Measurements from ENCODE around the gene PHACTR1. TPM values are rescaled to one million over a fixed set of nuclear protein-coding genes. Genes with fewer than 3 reads are reported as not detected.

The PHACTR1 gene
- total and polyA plus RNA-seq, 2 experiments from 2014 or later: 0.65 to 3.2 TPM

GRCh38 chr6:12804952-12805645 lies 88.5 kb downstream of the PHACTR1 start:
- peak; percentile 75 for DNase-seq
- Histone ChIP-seq H3K9me2 (ENCODE audit: insufficient read depth) (no peaks in the 10 kb centered on the region), H3K36me3 (ENCODE audit: low read depth) (no peaks in the 10 kb centered on the region), H2AFZ (0 out of 2 replicates have a peak overlapping the region, but pooled peaks have one; percentile 1), H3K27ac (0 out of 2 replicates have a peak overlapping the region, but pooled peaks have one; percentile 1), H3K4me3 (no peak overlapping the region), H3K79me2 (ENCODE audit: insufficient read depth) (no peaks in the 10 kb centered on the region), H3K9me3 (ENCODE audit: low read depth) (no peaks in the 10 kb centered on the region), H4K20me1 (ENCODE audit: insufficient read depth) (no peaks in the 10 kb centered on the region), H3K4me1 (ENCODE audit: insufficient read depth) (peaks cover 38% of the 10 kb centered on the region), H3F3A (ENCODE audit: insufficient read depth) (no peaks in the 10 kb centered on the region; the same call in 1 of the 2 replicates), H3K27me3 (replicated peaks; ENCODE audit: insufficient read depth) (no peaks in the 10 kb centered on the region), H3K4me2 (ENCODE audit: unreplicated experiment) (peak overlapping the region; percentile 24), H3K9ac (no peak overlapping the region)
- no peak for TF ChIP-seq EZH2phosphoT487 (IDR thresholded peaks at IDR 0.05; ENCODE audit: insufficient read depth, low read depth)
- no peak for TF ChIP-seq EZH2 (IDR thresholded peaks at IDR 0.05; ENCODE audit: insufficient read depth, poor library complexity, severe bottlenecking)
- in situ Hi-C loops (cut with MboI): no loop called here
- WGBS, 2 experiments (ENCODE audit: low coverage in 1 of 2, low lambda C conversion rate in 2 of 2, missing lambda C conversion rate in 2 of 2): 19 to 20% methylated on average over 7 of the region's 7 CpGs

DNA sequence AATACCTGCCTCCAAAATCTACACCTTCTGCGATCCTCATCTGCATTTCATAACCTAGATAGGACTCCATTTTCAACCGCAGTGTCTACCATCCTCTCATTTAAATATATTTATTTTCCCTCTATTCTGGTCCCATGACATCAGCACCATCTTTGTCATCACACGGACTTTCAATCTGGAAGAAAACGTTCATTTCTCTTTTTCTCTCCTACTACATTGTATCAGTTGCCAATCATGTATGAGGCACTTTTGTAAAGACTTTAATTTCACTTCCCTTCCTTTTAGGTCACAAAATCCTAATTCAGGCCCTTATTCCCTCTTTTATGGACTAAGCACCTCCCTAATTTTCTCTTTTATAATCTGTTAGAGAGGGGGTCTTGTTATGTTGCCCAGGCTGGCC lies 89.6 kb downstream of the PHACTR1 start:
- in situ Hi-C loops (cut with MboI): no loop called here
- Histone ChIP-seq H3K27ac (no peak overlapping the region), H3K79me2 (ENCODE audit: insufficient read depth) (no peaks in the 10 kb centered on the region), H3K27me3 (replicated peaks; ENCODE audit: insufficient read depth) (no peaks in the 10 kb centered on the region), H3K9me3 (ENCODE audit: low read depth) (no peaks in the 10 kb centered on the region), H3K4me2 (ENCODE audit: unreplicated experiment) (no peak overlapping the region), H2AFZ (no peak overlapping the region), H3K9ac (no peak overlapping the region), H3K9me2 (ENCODE audit: insufficient read depth) (no peaks in the 10 kb centered on the region), H4K20me1 (ENCODE audit: insufficient read depth) (no peaks in the 10 kb centered on the region), H3K4me1 (ENCODE audit: insufficient read depth) (peaks cover 34% of the 10 kb centered on the region), H3F3A (ENCODE audit: insufficient read depth) (no peaks in the 10 kb centered on the region; the same call in 1 of the 2 replicates), H3K4me3 (no peak overlapping the region), H3K36me3 (ENCODE audit: low read depth) (no peaks in the 10 kb centered on the region)
- 75 to 79% methylated on average over 4 of the region's 4 CpGs for WGBS, 2 experiments (ENCODE audit: low coverage in 1 of 2, low lambda C conversion rate in 2 of 2, missing lambda C conversion rate in 2 of 2)
- TF ChIP-seq EZH2phosphoT487 (IDR thresholded peaks at IDR 0.05; ENCODE audit: insufficient read depth, low read depth) (no peak), EZH2 (IDR thresholded peaks at IDR 0.05; ENCODE audit: insufficient read depth, poor library complexity, severe bottlenecking) (no peak)
- no peak for DNase-seq

DNA sequence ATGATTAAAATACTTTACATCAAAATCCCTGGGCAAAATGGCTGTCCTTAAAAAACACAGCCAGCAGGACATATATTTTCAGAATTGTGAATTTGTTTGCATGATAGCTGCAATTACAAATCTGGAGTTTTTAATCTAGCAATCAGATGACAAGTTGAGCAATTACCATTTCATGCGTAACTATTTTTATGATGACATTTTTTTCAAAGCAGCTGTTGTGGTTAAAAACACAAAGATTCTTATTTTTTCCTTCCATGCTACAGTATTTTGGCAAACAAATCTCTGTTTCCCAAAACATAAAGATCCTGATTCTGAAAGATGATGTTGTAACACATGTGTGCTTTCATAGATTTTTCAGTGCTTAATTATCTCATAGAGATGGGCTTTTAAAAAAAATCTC lies 90.2 kb downstream of the PHACTR1 start:
- H3K4me1 ChIP-seq (ENCODE audit: insufficient read depth): peaks cover 28% of the 10 kb centered on the region
- 33 to 54% methylated on average over 1 of the region's 1 CpG for WGBS, 2 experiments (ENCODE audit: low coverage in 1 of 2, low lambda C conversion rate in 2 of 2, missing lambda C conversion rate in 2 of 2)
- no peaks in the 10 kb centered on the region for H3K9me2 ChIP-seq (ENCODE audit: insufficient read depth)
- no peak overlapping the region for H3K27ac ChIP-seq
- no peaks in the 10 kb centered on the region; the same call in 1 of the 2 replicates for H3F3A ChIP-seq (ENCODE audit: insufficient read depth)
- TF ChIP-seq EZH2phosphoT487 (IDR thresholded peaks at IDR 0.05; ENCODE audit: insufficient read depth, low read depth): no peak
- no peak for TF ChIP-seq EZH2 (IDR thresholded peaks at IDR 0.05; ENCODE audit: insufficient read depth, poor library complexity, severe bottlenecking)
- DNase-seq: peak; percentile 9
- H3K27me3 ChIP-seq (replicated peaks; ENCODE audit: insufficient read depth): no peaks in the 10 kb centered on the region
- H3K9me3 ChIP-seq (ENCODE audit: low read depth): no peaks in the 10 kb centered on the region
- H2AFZ ChIP-seq: no peak overlapping the region
- H3K79me2 ChIP-seq (ENCODE audit: insufficient read depth): no peaks in the 10 kb centered on the region
- no peak overlapping the region for H3K4me3 ChIP-seq
- H3K36me3 ChIP-seq (ENCODE audit: low read depth): no peaks in the 10 kb centered on the region
- H4K20me1 ChIP-seq (ENCODE audit: insufficient read depth): no peaks in the 10 kb centered on the region
- H3K9ac ChIP-seq: no peak overlapping the region
- in situ Hi-C loops (cut with MboI): no loop called here
- no peak overlapping the region for H3K4me2 ChIP-seq (ENCODE audit: unreplicated experiment)

- Histone ChIP-seq H3K4me2 (ENCODE audit: unreplicated experiment) (no peak overlapping the region), H3K4me3 (no peak overlapping the region), H3K4me1 (ENCODE audit: insufficient read depth) (peaks cover 14% of the 10 kb centered on the region), H3K9me2 (ENCODE audit: insufficient read depth) (no peaks in the 10 kb centered on the region), H3K27me3 (replicated peaks; ENCODE audit: insufficient read depth) (no peaks in the 10 kb centered on the region), H4K20me1 (ENCODE audit: insufficient read depth) (no peaks in the 10 kb centered on the region), H3K9me3 (ENCODE audit: low read depth) (no peaks in the 10 kb centered on the region), H3K9ac (no peak overlapping the region), H3F3A (ENCODE audit: insufficient read depth) (peaks cover 7% of the 10 kb centered on the region; the same call in 1 of the 2 replicates), H3K27ac (no peak overlapping the region), H3K36me3 (ENCODE audit: low read depth) (no peaks in the 10 kb centered on the region), H3K79me2 (ENCODE audit: insufficient read depth) (no peaks in the 10 kb centered on the region), H2AFZ (no peak overlapping the region)
- 89 to 92% methylated on average over 8 of the region's 8 CpGs for WGBS, 2 experiments (ENCODE audit: low coverage in 1 of 2, low lambda C conversion rate in 2 of 2, missing lambda C conversion rate in 2 of 2)
- no peak for DNase-seq
- TF ChIP-seq EZH2 (IDR thresholded peaks at IDR 0.05; ENCODE audit: insufficient read depth, poor library complexity, severe bottlenecking) (no peak), EZH2phosphoT487 (IDR thresholded peaks at IDR 0.05; ENCODE audit: insufficient read depth, low read depth) (no peak)
- in situ Hi-C loops (cut with MboI): no loop called here
These were observed 95.0 kb downstream of the PHACTR1 start for GRCh38 chr6:12811519-12811918.

Measured in GM23248 (cell line).